ENCODE measurements around the gene NCAM1.

The NCAM1 gene

DNA sequence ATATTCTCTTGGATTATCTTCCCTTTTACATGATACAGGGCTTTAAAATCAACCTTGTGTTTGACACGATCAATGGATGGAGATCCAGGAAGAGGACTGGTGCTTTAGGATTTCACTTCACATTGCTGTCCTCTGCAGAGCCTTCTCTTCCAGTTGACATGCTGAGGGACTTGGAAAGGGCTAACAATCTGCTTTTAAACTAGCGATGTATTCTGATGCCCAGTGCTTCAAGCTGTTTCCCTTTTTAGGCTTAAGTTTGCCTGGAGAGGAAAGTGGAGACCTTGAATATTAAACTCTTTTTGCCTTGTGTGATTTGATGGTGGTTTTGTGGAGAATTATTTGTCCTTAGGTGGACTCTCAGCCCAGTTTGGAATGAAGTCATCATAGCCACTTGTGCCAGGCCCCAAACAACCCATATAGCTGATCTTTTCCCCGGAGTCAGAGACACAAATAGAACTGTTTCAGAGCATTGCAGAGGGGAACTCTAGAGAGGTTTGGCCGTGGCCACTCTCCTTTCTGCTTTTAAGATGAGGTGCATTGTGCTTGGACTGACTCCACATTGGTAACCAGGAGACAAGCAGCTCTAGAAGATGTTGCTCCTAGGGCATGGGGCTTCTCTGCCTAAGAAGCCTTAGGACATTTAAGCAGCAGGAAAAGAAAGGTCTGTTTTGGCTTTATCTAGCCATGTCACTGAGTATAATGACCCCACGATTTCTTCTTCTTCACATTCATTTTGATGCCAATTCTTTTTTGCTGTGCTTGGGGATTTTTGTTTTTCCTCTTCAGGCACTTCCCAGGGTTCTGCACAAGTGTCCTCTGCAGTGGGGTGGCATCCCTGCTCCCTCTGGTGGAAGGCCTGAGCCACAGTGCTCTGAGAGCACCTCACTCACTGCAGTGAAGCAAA is 152.8 kb downstream of the NCAM1 start:
- no peak overlapping the region for H3K4me3 Mint-ChIP-seq
- H3K9me3 Mint-ChIP-seq = no peaks in the 10 kb centered on the region
- no peak overlapping the region for H3K27ac Mint-ChIP-seq
- H3K4me1 Mint-ChIP-seq = no peaks in the 10 kb centered on the region
- H3K36me3 Mint-ChIP-seq = no peaks in the 10 kb centered on the region
- ATAC-seq = no peak
- peaks cover 12% of the 10 kb centered on the region for H3K27me3 Mint-ChIP-seq

GRCh38 chr11:113114705-113115027 is 153.4 kb downstream of the NCAM1 start:
- Mint-ChIP-seq H3K4me1 (no peaks in the 10 kb centered on the region), H3K36me3 (no peaks in the 10 kb centered on the region), H3K9me3 (no peaks in the 10 kb centered on the region), H3K27ac (no peak overlapping the region), H3K27me3 (peaks cover 12% of the 10 kb centered on the region), H3K4me3 (no peak overlapping the region)
- ATAC-seq = no peak

DNA sequence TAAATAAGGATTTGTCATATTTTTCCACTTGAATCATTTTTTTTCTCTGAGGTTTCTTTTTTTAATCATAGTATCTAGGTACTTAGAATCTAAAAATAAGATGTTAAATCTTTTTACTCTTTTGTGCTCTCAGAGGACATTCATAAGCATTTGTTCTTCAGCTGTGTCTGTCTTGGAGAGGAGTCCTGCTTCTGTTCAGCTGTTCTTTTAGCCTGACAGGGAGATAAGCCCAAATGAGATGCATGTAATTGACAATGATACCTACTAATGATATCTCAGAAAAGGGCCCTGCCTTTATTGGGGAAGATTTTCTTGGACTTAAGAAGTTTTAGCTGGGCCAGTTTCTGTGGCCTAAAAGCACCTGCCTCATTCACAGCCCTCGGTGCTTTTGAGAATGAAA is 156.9 kb downstream of the NCAM1 start:
- H3K27ac Mint-ChIP-seq = no peak overlapping the region
- no peak overlapping the region for H3K4me3 Mint-ChIP-seq
- no peaks in the 10 kb centered on the region for H3K36me3 Mint-ChIP-seq
- H3K27me3 Mint-ChIP-seq = peaks cover 12% of the 10 kb centered on the region
- no peaks in the 10 kb centered on the region for H3K9me3 Mint-ChIP-seq
- H3K4me1 Mint-ChIP-seq = no peaks in the 10 kb centered on the region
- ATAC-seq = no peak

DNA sequence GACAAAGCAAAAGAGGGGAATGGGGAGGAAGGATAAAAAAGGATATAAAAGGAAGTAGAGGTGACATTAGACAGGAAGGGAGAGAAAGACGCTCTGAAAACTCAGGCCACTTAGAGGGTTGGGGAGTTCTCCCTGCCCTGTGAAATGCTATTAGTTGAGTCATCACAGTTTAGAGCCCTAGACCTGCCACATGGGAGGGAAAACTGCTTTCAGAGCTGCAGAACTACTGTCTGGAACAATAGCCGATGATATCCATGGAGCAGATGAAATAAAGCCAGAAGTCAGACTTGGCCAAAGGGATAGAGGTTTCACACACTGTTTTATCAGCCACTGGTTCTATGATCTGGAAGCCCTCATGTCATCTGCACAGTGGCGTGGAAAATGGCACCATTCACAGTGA is 157.9 kb downstream of the NCAM1 start:
- Mint-ChIP-seq H3K27me3 (peaks cover 11% of the 10 kb centered on the region), H3K27ac (no peak overlapping the region), H3K4me3 (no peak overlapping the region), H3K9me3 (no peaks in the 10 kb centered on the region), H3K36me3 (no peaks in the 10 kb centered on the region), H3K4me1 (no peaks in the 10 kb centered on the region)
- no peak for ATAC-seq

GRCh38 chr11:113119966-113120736 is 158.9 kb downstream of the NCAM1 start:
- Mint-ChIP-seq H3K27me3 (peaks cover under 1% of the 10 kb centered on the region), H3K27ac (no peak overlapping the region)
- no peak for ATAC-seq

GRCh38 chr11:113121746-113122145 is 160.5 kb downstream of the NCAM1 start:
- H3K27ac Mint-ChIP-seq = no peak overlapping the region
- H3K27me3 Mint-ChIP-seq = no peaks in the 10 kb centered on the region
- H3K36me3 Mint-ChIP-seq = no peaks in the 10 kb centered on the region
- no peaks in the 10 kb centered on the region for H3K4me1 Mint-ChIP-seq
- no peaks in the 10 kb centered on the region for H3K9me3 Mint-ChIP-seq
- no peak for ATAC-seq
- H3K4me3 Mint-ChIP-seq = no peak overlapping the region

More at GRCh38 chr11:113119966-113120736, 158.9 kb downstream of the NCAM1 start:
- H3K4me3 Mint-ChIP-seq = no peak overlapping the region
- no peaks in the 10 kb centered on the region for H3K36me3 Mint-ChIP-seq
- H3K9me3 Mint-ChIP-seq = no peaks in the 10 kb centered on the region
- H3K4me1 Mint-ChIP-seq = no peaks in the 10 kb centered on the region

DNA sequence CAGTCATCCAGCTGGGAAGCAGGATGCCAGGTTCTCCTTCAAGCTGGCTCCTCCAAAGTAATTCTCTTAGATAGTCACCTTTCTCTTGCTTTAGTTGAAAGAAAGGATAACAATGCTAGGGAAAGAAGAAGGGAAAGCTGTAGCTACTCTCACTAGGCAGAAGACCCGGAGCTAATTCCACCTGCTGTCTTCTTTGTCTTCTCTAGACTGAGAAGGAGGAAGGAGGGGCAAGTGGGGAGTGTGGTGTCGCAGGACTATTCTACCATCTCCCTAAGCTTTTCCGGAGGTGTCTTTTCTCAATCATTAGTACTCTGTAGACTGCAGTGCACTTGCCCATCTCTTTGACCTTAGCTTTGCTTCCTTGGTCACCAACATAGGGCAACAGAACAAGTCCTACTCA is 162.8 kb downstream of the NCAM1 start:
- H3K4me3 Mint-ChIP-seq = no peak overlapping the region
- no peak for ATAC-seq
- no peaks in the 10 kb centered on the region for H3K36me3 Mint-ChIP-seq
- no peak overlapping the region for H3K27ac Mint-ChIP-seq
- no peaks in the 10 kb centered on the region for H3K4me1 Mint-ChIP-seq
- no peaks in the 10 kb centered on the region for H3K9me3 Mint-ChIP-seq
- H3K27me3 Mint-ChIP-seq = no peaks in the 10 kb centered on the region

DNA sequence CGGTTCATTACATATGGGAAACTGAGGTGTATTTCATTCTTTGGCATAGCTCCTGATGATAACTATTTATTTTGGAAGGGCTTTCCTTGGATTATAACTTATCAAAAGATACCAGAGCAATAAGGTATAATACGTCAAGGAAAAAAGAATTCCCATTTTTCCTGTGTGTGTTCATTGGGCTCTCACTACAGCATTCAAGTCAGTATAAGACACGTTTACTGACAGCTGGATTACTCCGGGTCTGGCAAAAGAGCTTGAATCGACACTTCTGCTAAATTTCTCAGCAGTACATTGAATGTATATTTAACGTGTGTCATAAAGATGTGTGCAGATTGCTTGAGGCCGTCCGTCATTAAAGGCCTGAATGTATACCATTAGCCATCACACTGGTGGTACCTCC is 163.4 kb downstream of the NCAM1 start:
- Mint-ChIP-seq H3K4me1 (no peaks in the 10 kb centered on the region), H3K4me3 (no peak overlapping the region), H3K27ac (no peak overlapping the region), H3K36me3 (no peaks in the 10 kb centered on the region), H3K27me3 (no peaks in the 10 kb centered on the region), H3K9me3 (no peaks in the 10 kb centered on the region)
- no peak for ATAC-seq

- no peaks in the 10 kb centered on the region for H3K9me3 Mint-ChIP-seq
- H3K27ac Mint-ChIP-seq = no peak overlapping the region
- no peak for ATAC-seq
- no peak overlapping the region for H3K4me3 Mint-ChIP-seq
- H3K36me3 Mint-ChIP-seq = no peaks in the 10 kb centered on the region
- H3K27me3 Mint-ChIP-seq = no peaks in the 10 kb centered on the region
- no peaks in the 10 kb centered on the region for H3K4me1 Mint-ChIP-seq
Measured at GRCh38 chr11:113129261-113129992, 168.2 kb downstream of the NCAM1 start.

GRCh38 chr11:113131036-113131775 is 170.0 kb downstream of the NCAM1 start:
- no peak overlapping the region for H3K27ac Mint-ChIP-seq
- no peaks in the 10 kb centered on the region for H3K9me3 Mint-ChIP-seq
- no peak overlapping the region for H3K4me3 Mint-ChIP-seq
- H3K4me1 Mint-ChIP-seq = no peaks in the 10 kb centered on the region
- ATAC-seq = no peak
- peaks cover 7% of the 10 kb centered on the region for H3K27me3 Mint-ChIP-seq
- no peaks in the 10 kb centered on the region for H3K36me3 Mint-ChIP-seq

DNA sequence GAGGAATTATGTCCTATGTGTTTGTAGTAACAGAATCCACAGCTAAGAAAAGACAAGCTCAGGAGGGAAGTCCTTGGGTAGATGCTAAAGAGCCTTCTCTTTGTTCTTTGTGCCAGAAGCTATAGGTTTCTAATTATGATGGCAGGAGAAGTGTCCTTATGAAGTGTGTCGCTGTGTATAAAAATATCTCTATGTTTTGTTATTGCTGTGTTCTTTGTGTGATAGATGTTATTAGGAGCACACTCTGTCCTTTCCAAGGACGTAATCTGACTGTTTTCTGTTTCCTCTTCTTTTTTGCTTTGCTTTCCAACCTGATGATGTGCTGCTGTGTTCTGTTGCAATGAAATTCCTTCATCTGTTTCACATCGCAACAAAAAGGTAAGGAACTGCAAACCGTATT is 171.9 kb downstream of the NCAM1 start:
- Mint-ChIP-seq H3K36me3 (no peaks in the 10 kb centered on the region), H3K9me3 (no peaks in the 10 kb centered on the region)

DNA sequence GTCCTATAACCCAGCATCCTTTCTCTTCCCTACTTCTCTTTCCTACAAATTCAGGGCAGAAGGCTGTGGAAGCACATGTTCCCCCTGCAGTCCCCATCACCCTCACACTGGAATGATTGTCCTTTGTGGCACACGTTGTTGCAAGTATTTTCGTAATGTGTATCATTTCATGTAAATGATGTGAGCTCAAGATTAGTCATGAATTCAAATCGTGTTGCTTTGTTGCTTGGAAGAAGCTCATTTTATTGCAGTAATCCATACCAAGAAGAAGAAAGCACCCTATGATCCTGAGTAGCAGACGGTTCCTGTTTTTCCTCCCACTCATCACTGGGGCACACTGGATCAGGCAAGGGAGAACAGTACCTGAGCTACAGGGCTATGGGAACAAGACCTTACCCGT is 173.4 kb downstream of the NCAM1 start:
- Mint-ChIP-seq H3K27ac (no peak overlapping the region), H3K9me3 (no peaks in the 10 kb centered on the region), H3K4me1 (no peaks in the 10 kb centered on the region), H3K4me3 (no peak overlapping the region), H3K27me3 (peaks cover 21% of the 10 kb centered on the region), H3K36me3 (no peaks in the 10 kb centered on the region)
- ATAC-seq = no peak

More for the DNA sequence above, 171.9 kb downstream of the NCAM1 start:
- H3K27me3 Mint-ChIP-seq = peaks cover 21% of the 10 kb centered on the region
- no peak overlapping the region for H3K27ac Mint-ChIP-seq
- H3K4me3 Mint-ChIP-seq = no peak overlapping the region
- H3K4me1 Mint-ChIP-seq = no peaks in the 10 kb centered on the region
- no peak for ATAC-seq

- no peak for ATAC-seq
- Mint-ChIP-seq H3K4me3 (no peak overlapping the region), H3K4me1 (no peaks in the 10 kb centered on the region), H3K27ac (no peak overlapping the region), H3K36me3 (no peaks in the 10 kb centered on the region), H3K27me3 (peaks cover 21% of the 10 kb centered on the region), H3K9me3 (no peaks in the 10 kb centered on the region)
Measured at GRCh38 chr11:113137713-113138529, 176.7 kb downstream of the NCAM1 start.

DNA sequence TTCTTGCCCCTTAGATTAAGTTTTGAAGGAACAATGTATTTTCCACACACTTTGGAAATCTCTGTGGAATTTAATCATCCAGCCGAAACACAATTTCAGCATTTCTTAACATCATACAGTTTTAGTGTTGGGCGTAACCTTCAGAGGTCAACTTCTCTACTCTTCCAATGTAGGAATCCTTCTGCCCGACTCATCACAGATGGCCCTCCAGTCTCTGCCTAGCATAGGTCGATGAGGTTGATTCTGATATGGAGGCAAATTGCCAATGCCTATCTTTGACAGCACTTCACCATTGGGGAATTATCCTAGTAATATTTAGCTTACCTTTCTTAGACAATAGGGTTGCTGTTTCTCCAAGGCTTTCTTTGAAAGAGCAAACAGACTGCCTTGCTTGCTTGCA is 177.5 kb downstream of the NCAM1 start:
- no peak for ATAC-seq
- no peaks in the 10 kb centered on the region for H3K9me3 Mint-ChIP-seq
- H3K27ac Mint-ChIP-seq = no peak overlapping the region
- no peak overlapping the region for H3K4me3 Mint-ChIP-seq
- H3K36me3 Mint-ChIP-seq = no peaks in the 10 kb centered on the region
- peaks cover 21% of the 10 kb centered on the region for H3K27me3 Mint-ChIP-seq
- H3K4me1 Mint-ChIP-seq = no peaks in the 10 kb centered on the region

Data from stimulated activated memory B cell treated with anti-CD40 and anti-IgM and Interleukin-4, amounts not matched to agents 10 μg/mL and 1 μg/mL and 100 μg/mL, for 72 hours (primary cell).